PC-3 (cell line): ENCODE results near the gene ECD. TPM values are rescaled to one million over a fixed set of nuclear protein-coding genes. Genes with fewer than 3 reads are reported as not detected.

ENCODE experiments used
- ATAC-seq: fragments of 200-7000 bp; cut with Tn5 transposase; 2 replicates; pipeline ENCODE4 v1.9.1; 2020; ENCODE audit warnings: mild to moderate bottlenecking, moderate library complexity
- BruUV-seq: library from RNA; stranded (reverse); fragments of 400-500 nt; replicated peaks from 2 replicates; lab custom pipeline; 2021; lab: Mats Ljungman, UMichigan
- CTCF ChIA-PET: fragments of 300-600 bp; sonication (Branson Sonifier 250); formaldehyde crosslinking; loops from one replicate; lab custom pipeline; 2022; ENCODE audit warnings: antibody characterized with exemption; lab: Charles Lee
- POLR2A ChIA-PET: fragments of 300-600 bp; sonication (Branson Sonifier 250); formaldehyde crosslinking; loops from one replicate; lab custom pipeline; 2022; ENCODE audit warnings: antibody characterized with exemption; ENCODE audit not compliant: unreplicated experiment; lab: Charles Lee
- DNase-seq: peaks from one replicate; pipeline ENCODE4 v3.0.0-alpha.2; 2015
- H2AFZ ChIP-seq: fragments of 300-600 bp; sonication (generic); 2 replicates; pipeline ENCODE4 v1.6.0; 2016; ENCODE audit warnings: antibody characterized with exemption, low read length
- H3F3A ChIP-seq: fragments of 300-600 bp; sonication (generic); one replicate; pipeline ENCODE4 v1.6.0; 2017; ENCODE audit warnings: antibody characterized with exemption, low read length, control low read depth, mild to moderate bottlenecking; ENCODE audit not compliant: unreplicated experiment
- H3K27ac ChIP-seq: fragments of 300-600 bp; sonication (generic); 2 replicates; pipeline ENCODE4 v1.5.1; 2016; ENCODE audit warnings: mild to moderate bottlenecking, low read length
- H3K27me3 ChIP-seq: fragments of 300-600 bp; sonication (generic); 2 replicates; pipeline ENCODE4 v1.6.1; 2016; ENCODE audit warnings: low read length, mixed read lengths
- H3K36me3 ChIP-seq: fragments of 300-600 bp; sonication (generic); 2 replicates; pipeline ENCODE4 v1.6.1; 2016; ENCODE audit warnings: low read depth, mixed run types, low read length, mixed read lengths
- H3K4me1 ChIP-seq: fragments of 300-600 bp; sonication (generic); 2 replicates; pipeline ENCODE4 v1.5.1; 2016; ENCODE audit warnings: low read length; ENCODE audit not compliant: insufficient read depth
- H3K4me2 ChIP-seq: fragments of 300-600 bp; sonication (generic); 2 replicates; pipeline ENCODE4 v1.6.0; 2016; ENCODE audit warnings: low read length
- H3K4me3 ChIP-seq: fragments of 300-600 bp; sonication (generic); 2 replicates; pipeline ENCODE4 v1.5.1; 2016; ENCODE audit warnings: mild to moderate bottlenecking, low read length, mixed read lengths
- H3K79me2 ChIP-seq: fragments of 300-600 bp; sonication (generic); 2 replicates; pipeline ENCODE4 v1.6.1; 2017; ENCODE audit warnings: low read length, mixed read lengths
- H3K9ac ChIP-seq: fragments of 300-600 bp; sonication (generic); 2 replicates; pipeline ENCODE4 v1.6.0; 2016; ENCODE audit warnings: mild to moderate bottlenecking, low read length
- H3K9me2 ChIP-seq: fragments of 300-600 bp; sonication (generic); replicated peaks from 2 replicates; pipeline ENCODE4 v1.6.1; 2016; ENCODE audit warnings: mixed run types, low read length, mixed read lengths
- H3K9me3 ChIP-seq: fragments of 300-600 bp; sonication (generic); 2 replicates; pipeline ENCODE4 v1.6.1; 2016; ENCODE audit warnings: low read length, mixed read lengths
- H4K20me1 ChIP-seq: fragments of 300-600 bp; sonication (generic); 2 replicates; pipeline ENCODE4 v1.6.1; 2016; ENCODE audit warnings: low read length, mixed read lengths
- CTCF ChIP-seq: fragments of 300-600 bp; sonication (generic); conservative IDR thresholded peaks from 2 replicates; pipeline ENCODE4 v1.5.1; 2017; ENCODE audit warnings: antibody characterized with exemption, low read depth, mild to moderate bottlenecking, low read length
- EZH2 ChIP-seq: fragments of 300-600 bp; sonication (generic); IDR thresholded peaks from one replicate; pipeline ENCODE4 v1.6.1; 2017; ENCODE audit warnings: antibody characterized with exemption, mild to moderate bottlenecking, low read length; ENCODE audit not compliant: unreplicated experiment
- EZH2phosphoT487 ChIP-seq: fragments of 300-600 bp; sonication (generic); IDR thresholded peaks from 2 replicates; pipeline ENCODE4 v1.6.1; 2018; ENCODE audit warnings: mild to moderate bottlenecking, antibody characterized with exemption, low read length, borderline replicate concordance
- intact Hi-C: fragments of 100-400 bp; cut with micrococcal nuclease; formaldehyde crosslinking; loops from 2 replicates; pipeline ENCODE4 v1.9.0; 2023
- total RNA-seq: library from RNA; depleted of rRNA; stranded (reverse); fragments of >200 nt; gene quantifications from 2 replicates; pipeline ENCODE4 v1.2.3, GENCODE V29; 2014

ECD gene
- total RNA-seq, 1 experiment from 2014 or later, result 108 TPM

- TF ChIP-seq EZH2phosphoT487 (no peak), CTCF (no peak), EZH2 (no peak)
- Histone ChIP-seq H3K9me2 (no peaks in the 10 kb centered on the region), H3K27me3 (no peaks in the 10 kb centered on the region), H3K9ac (no peak overlapping the region), H4K20me1 (no peaks in the 10 kb centered on the region), H2AFZ (no peak overlapping the region), H3K9me3 (no peaks in the 10 kb centered on the region), H3K27ac (no peak overlapping the region), H3K79me2 (no peaks in the 10 kb centered on the region), H3F3A (no peaks in the 10 kb centered on the region), H3K36me3 (peaks cover 15% of the 10 kb centered on the region), H3K4me3 (no peak overlapping the region), H3K4me1 (no peaks in the 10 kb centered on the region; the same call in 1 of the 2 replicates), H3K4me2 (no peak overlapping the region)
- POLR2A ChIA-PET, result interaction anchor here (0.7 kb wide), 1 partner anchor 16 kb away, joined by 8 read pairs; no protein-coding TSS in a partner anchor
- intact Hi-C loops, result no loop called here
- DNase-seq (peak; percentile 81), ATAC-seq (peak; percentile 92)
- CTCF ChIA-PET, result no interaction called here
- BruUV-seq, result no TSS peak
Measured at GRCh38 chr10:73209705-73210104, 41.9 kb upstream of the ECD start.

GRCh38 chr10:73207883-73208282 is 40.1 kb upstream of the ECD start:
- ChIA-PET CTCF (no interaction called here), POLR2A (no interaction called here)
- no TSS peak for BruUV-seq
- no peaks in the 10 kb centered on the region for H4K20me1 ChIP-seq
- intact Hi-C loops, result no loop called here
- H3K9me2 ChIP-seq, result no peaks in the 10 kb centered on the region
- H3K27me3 ChIP-seq, result no peaks in the 10 kb centered on the region
- no peaks in the 10 kb centered on the region for H3K9me3 ChIP-seq
- no peak overlapping the region for H3K9ac ChIP-seq
- no peaks in the 10 kb centered on the region for H3K79me2 ChIP-seq
- TF ChIP-seq CTCF, result no peak
- no peaks in the 10 kb centered on the region; the same call in 1 of the 2 replicates for H3K4me1 ChIP-seq
- no peaks in the 10 kb centered on the region for H3F3A ChIP-seq
- H3K4me2 ChIP-seq, result no peak overlapping the region
- ATAC-seq (no peak), DNase-seq (no peak)
- H3K27ac ChIP-seq, result no peak overlapping the region
- no peak overlapping the region for H3K4me3 ChIP-seq
- no peak overlapping the region for H2AFZ ChIP-seq
- H3K36me3 ChIP-seq, result peaks cover 15% of the 10 kb centered on the region

- Histone ChIP-seq H3K79me2 (no peaks in the 10 kb centered on the region), H3K9ac (no peak overlapping the region), H3K27me3 (no peaks in the 10 kb centered on the region), H3K9me3 (no peaks in the 10 kb centered on the region), H3F3A (no peaks in the 10 kb centered on the region), H3K4me2 (no peak overlapping the region), H3K4me3 (no peak overlapping the region), H3K9me2 (no peaks in the 10 kb centered on the region), H3K4me1 (no peaks in the 10 kb centered on the region; the same call in 1 of the 2 replicates), H3K27ac (no peak overlapping the region), H4K20me1 (no peaks in the 10 kb centered on the region), H3K36me3 (peaks cover 15% of the 10 kb centered on the region), H2AFZ (no peak overlapping the region)
- DNase-seq, result no peak
- ATAC-seq, result no peak
- intact Hi-C loops, result no loop called here
- BruUV-seq, result no TSS peak
- TF ChIP-seq EZH2phosphoT487 (no peak), EZH2 (no peak), CTCF (no peak)
- POLR2A ChIA-PET, result no interaction called here
- CTCF ChIA-PET, result no interaction called here
Measured at GRCh38 chr10:73206385-73206784, 38.6 kb upstream of the ECD start.
